Activated CD8-positive, alpha-beta memory T cell treated with anti-CD3 and anti-CD28 coated beads for 4 hours (primary cell): ENCODE data around the gene LIPE.
A peak's percentile ranks its signal among the peaks of the same experiment; 100 is the strongest.

Experiments used
- DNase-seq, 2 donors: peaks; one replicate each; pipeline ENCODE4 v3.0.0-alpha.2; 2020; ENCODE audit warnings: low read depth in 2 of 2

LIPE gene

DNA sequence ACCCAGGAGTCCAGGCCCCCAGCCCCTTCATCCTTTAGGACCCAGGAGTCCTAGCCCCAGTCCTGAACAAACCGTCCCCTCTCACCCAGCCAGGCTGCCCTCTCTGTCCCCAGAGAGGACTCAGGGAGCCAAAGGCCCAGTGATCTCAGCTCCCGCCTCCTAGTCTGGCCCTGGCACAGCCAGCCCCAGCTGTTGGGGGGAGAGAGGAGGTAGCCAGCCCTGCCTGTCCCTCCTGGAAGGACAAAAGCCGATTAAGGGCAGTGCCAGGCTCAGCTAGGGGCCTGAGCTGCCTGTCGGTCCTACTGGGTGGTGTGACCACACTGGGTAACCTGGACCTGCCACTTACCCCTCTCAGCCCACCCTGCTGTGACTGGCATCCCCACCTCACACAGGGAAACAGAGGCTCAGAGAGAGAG, 14.5 kb downstream of the LIPE start:
- DNase-seq = no peak

DNA sequence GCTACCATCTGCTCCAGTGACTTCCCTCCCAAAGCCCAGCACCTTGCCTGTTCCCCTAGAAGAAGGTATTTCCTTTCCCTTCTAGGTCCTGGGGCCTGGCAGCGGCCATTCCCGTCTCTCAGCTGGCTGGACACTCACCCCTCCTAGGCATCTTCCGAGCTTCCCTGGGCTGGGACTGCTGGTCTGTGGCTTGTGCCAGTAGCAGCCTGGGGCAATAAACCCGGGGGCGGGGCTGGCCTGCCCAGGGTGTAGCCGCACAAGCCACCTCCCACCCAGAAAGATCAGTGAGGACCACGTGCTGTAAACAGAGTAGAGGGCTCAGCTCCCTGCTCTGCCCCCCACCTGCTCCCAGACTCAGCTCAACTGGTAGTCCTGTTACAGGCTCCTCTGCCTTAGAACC, 15.0 kb downstream of the LIPE start:
- no peak for DNase-seq

DNA sequence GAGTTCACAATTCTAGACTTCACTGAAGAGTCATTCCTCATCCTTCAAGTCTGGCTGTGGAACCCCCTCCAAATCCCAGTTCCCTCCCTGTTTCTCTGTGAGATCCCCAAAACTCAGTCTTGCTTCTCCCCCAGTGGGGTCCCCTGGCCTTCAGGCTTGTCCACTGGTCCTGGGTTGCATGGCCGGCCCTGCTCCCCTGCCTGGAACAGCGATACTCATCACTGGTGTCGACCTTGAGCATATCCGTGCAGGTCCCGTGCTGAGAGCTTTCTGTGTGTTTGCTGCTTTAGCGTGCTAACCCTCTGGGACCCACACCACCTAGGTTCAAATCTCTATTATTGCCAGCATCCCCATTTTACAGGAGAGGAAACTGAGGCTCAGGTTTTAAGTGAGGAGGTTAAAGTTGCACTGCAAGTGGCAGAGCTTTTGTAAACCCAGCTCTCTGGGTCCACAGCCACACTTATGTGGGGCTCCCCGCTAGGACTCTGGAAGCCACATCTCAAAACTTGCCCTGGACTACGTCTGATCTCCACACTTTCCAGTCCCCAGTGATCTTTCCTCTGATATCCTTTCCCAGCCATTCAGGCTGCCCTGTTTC, 15.5 kb downstream of the LIPE start:
- DNase-seq = no peak

DNA sequence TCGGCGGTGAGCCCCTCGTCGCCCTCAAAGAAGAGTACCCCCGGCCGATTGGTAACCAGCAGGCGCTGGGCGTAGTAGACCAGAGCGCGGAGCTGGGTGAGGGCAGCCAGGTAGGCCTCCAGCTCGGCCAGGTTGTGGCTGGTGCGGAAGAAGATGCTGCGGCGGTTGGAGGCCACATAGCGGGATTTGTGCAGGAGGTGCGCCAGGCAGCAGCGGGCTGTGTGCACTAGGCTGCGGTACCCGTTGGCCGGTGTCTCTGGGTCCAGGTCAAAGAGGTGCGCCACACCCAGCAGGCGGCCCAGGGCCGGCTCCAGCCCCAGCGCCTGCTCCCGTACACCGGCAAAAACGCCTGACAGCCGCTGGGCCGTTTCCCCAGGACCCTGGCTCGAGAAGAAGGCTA, 16.8 kb downstream of the LIPE start:
- no peak for DNase-seq

DNA sequence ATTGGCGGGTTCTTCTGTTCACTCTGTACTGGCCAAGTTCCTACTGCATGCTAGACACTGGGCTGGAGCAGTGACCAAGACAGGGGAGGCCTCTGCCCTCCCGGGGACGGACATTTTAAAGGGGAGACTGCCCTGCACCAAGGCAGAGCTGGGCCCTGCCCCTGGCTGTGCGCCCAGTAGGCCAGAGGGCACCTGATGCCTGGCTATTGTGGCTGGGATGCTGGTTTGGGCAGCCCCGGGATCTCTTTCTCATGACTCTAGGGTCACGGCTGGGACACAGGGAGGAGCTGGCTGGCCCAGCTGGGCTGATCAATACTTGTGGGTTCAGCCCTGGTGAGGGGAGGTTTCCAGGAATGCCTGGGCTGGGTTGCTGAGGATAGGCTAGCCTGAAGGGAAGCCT, 17.7 kb downstream of the LIPE start:
- no peak for DNase-seq

DNA sequence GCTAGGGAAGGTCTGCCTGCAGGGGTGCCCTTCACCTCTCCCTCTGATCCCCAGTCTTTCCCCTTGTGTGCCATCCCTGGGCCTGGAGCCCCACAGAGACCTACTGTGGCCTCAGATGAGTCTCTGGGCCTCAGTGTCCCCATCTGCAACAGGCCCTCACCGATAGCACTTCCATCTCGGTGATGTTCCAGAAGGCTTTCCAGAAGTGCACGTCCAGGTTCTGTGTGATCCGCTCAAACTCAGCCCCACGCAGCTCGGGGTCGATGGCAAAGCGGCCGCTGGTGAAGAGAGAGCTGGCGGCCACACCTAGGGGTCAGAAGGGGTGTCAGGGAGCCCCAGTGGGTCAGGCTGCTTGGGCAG, 19.4 kb downstream of the LIPE start:
- no peak for DNase-seq

DNA sequence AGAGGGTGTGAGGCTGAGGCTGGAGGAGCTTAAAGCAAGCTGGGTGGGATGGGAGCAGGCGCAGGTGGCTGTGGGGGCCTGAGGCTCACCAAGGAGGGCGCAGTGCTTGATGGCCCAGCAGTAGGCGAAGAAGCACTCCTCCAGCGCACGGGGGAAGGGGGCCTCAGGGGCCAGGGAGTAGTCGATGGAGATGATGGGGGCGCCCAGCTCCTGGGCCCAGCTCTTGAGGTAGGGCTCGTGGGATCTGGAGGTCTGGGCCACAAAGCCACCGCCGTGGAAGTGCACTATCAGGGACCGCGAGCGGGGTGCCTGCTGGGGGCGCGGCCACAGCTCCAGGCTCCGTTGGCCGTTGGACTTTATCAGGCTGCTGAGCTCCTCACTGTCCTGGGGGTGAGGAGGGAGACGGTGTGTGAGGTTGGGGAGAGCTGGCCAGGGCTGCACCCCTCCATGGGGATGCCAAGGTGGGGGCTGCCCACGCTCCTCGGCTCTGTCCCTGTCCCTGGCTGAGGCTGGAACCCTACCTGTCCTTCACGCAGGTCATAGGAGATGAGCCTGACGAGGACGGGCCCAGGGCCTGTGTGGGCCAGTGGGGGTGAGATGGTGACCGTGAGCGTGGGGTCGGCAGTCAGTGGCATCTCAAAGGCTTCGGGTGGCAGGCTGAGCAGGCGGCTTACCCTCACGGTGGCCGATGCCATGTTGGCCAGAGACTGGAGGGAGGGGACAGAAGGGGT, 19.9 kb downstream of the LIPE start:
- DNase-seq = no peak

DNA sequence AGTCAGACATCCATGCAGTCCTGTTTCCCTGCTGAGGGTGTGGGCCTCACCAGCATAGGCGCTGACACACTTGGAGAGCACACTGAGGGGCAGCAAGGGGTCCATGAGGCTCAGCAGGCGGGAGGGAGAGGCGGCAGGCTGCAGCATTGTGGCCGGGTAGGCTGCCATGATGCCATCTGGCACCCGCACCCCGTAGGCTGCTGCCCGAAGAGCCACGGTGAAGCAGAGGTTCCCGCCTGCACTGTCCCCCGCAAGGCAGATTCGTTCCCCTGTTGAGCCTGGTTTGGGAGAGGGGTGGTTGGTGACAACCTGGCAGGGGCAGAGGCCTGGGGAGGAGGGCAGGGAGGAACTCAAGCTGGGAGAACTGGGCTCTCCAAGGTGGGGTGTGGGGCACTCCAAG, 21.1 kb downstream of the LIPE start:
- DNase-seq = no peak

DNA sequence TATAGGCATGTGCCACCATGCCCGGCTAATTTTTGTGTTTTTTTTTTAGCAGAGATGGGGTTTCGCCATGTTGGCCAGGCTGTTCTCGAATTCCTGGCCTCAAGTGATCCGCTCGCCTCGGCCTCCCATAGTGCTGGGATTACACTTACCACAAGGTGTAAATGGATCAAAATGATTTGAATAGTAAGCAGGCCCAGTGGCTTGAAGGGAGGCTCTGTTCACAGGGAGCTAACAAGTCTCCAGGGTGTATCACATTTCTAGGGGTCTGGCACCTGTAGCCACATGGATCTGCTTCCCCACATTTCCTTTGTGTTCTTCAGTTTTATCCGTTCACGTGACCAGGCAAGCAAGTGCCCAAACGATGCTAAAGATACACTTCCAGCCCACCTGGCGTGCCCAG, 23.6 kb downstream of the LIPE start:
- no peak for DNase-seq

DNA sequence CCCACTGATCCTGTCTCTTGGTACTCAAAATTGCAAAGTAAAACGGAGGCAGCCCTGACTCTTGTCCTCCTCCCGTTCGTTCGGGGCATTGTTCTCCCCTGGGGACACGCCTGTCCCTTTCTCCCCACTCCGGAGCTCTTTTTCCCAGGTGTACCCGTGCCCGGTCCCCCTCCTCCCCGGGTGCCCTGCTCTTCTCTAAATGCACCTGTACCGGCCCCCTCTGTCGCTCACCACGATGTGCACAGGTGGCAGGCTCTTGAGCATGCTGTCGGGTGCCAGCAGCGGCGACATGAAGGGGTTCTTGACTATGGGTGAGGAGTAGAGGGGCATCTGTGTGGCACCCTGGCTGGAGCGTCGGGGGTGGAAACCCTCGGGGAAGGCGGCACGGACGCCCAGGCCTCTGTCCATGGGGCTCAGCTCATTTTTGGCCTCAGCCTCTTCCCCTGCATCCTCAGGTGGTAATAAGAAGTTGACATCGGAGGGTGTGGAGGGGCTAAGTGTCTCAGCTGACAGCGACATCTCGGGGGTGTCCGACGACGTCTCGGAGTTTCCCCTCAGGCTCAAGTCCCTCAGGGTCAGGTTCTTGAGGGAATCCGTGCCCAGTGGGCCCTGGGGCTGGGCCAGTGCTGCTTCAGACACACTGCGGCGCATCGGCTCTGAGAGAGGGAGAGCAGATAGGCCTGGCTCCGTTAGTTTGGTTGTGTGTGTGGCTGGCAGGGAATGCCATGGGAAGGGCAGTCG, 24.6 kb downstream of the LIPE start:
- DNase-seq = no peak

DNA sequence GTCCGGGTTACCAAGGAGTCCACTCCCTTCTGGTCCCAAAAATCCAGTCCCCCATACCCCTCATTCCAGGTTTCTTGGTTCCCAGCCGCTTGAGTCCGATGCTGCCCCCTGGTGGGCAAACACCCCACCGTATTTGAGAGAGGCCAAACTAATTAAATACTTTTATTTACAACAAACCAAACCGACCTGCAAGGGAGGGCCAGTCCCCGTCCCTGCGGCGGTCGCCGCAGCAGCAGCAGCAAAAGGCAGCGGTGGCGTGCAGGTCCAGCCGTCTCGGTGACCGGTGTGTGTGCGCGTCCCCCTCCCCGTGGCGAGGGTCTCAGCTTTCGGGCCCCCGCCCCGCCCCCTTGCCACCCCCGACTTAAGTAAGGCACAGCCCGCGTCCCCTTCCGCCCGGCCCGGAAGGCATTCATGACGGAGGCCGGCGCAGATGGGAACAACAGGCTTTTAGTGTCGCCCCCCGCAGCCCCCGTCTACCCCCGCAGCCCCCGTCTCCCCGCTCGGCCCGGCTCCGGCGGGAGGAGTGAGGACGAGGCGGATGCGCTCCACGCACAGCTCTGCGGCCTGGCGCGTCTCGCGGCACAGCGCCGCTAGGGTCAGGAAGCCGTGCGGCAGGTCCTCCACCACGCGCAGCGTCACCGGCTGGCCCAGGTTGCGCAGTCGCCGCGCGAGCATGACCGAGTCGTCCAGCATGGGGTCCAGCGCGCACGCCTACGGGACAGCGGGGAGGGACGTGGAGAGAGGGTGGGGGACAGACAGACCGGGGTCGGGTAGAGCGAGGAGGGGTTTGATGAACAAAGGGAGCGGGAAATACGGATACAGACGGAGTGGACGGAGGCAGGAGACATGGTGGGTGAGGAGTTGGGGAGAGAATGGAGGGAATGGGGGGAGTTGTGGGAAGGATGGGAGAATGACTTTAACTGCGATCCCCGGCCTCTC, 25.6 kb downstream of the LIPE start:
- peak; percentile 40 to 61 for DNase-seq

DNA sequence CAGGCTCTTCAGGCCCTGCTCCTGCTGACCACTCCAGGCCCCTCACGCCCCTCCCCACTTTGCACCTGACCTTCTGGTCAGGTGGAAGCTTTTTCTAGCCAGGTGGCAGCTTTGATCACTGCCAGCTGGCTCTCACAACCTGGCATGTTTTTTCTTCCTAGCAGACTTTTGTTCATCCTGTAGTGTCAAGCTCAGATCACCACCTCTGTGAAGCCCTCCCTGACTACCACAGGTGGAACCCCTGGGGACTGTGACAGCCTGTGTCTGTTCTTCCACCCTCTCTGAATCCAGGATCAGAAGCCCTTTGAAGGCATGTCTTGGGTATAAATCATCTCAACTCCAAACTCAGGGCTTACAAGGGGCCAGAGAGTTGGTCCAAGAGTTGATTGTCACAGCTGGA, 26.8 kb downstream of the LIPE start:
- no peak for DNase-seq

DNA sequence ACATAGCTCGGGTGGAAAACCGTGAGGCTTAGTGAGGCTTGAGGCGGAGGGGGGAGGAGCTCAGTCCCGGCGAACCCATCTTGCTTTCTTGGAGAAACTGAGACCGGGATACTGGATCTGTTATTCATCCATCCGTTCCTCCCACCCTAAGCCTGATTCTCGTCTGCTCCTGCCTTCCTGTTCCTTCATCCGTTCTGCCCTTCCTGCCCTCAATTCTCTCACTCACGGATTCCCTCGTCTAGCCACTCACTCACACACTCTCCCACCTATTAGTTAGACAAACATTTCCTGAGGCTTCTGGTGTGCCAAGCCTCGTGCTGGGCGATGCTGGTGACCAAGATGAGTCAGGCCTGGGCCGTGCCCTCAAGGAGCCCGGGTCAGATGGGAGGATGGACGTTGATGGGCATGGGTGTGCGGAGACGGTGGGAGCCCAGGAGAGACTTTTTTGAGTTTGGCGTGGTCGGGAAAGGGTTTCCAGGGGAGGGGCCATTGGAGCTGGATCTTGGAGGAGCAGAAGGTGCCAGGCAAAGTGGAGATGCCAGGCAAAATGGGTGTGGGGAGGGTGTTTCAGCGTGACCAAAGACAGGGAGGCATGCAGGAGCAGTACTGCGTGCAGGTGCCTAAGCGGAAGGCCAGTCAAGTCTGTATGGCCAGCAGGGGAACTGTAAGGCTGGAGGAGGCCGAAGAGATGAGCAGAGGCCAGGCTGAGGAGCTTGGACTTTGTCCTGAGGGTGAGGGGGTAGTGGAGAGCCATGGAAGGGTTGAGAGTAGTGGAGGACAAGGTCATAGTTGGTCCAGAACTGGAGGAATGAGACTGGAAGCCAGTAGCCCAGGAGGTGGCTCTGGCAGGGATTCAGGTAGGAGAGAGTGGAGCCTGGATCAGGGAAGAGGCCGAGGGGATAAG, 29.7 kb downstream of the LIPE start:
- DNase-seq = no peak

DNA sequence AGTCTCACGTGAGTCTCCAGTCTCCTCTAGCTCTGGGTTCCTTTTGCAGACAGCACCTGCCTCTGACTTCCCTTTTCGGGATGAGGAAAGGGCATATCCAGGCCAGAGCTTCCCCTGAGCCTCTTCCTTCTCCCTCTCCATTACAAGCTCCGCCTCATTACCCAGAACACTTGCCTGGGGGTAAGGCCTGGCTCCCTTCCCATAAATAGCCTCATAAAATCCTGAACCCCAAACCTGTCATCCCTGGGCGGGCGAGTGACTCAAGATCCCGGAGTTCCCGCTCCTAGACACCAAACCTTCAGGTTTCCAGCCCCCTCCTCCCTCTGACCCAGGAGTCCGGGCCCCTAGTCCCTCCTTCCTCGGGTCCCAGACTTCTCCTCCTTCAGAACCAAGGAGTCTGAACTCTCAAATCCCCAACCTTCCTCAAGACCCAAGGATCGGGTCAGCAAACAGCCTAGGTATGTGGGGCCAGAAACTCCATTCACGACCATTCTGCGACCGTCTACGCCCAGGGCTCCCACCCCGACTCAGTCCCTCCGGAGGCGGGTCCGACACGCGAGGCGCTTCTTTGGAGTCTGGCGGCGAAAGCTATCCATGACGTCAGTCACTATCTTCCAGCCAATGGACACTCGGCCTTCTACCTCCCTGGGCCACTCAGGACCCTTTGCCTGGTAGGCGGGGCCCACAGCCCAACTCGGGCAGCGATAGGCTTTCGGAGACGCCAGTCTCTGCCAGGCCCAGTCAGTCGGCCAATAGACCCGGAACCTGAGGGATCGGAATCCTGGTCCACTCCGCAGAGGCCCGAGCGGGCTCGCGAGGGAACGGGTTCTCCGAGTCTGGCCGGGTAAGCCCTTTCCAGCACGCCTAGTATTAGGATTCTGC, 30.6 kb downstream of the LIPE start:
- DNase-seq = peak; percentile 81 to 85

DNA sequence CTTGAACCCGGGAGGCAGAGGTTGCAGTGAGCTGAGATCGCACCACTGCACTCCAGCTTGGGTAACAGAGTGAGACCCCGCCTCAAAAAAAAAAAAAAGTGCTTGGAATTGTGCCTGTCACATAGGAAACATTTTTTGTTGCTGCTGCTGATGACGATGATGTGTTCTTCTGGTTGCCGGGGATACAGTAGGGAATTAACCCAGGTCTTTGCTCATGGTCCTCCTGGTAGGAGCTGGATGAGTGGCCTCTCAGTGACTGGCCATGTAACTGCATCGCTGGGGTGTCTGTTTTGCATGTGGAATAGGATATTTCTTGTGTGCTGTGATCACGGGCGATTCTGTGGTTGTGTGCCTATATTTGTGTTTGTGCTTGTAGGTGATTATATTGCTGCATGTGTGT, 32.4 kb downstream of the LIPE start:
- no peak for DNase-seq

DNA sequence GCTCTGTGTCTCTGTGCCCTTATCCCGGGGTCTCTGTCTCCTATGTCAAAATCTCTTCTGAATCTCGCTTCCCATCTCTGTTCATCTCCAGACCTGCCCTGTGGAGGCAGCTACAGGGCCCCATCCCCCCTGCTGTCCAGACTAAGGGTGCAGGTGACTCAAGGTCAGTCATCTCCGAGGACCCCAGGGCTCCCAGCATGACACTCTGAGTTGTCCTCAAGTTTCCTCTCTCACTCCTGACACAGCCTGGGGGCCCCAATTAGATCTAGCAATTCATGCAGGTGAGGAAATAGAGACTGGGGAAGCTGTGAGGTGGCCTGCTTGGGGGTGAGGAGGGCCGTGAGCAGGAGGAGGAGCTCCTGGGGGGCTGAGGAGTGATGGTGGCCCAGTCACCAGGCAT, 35.0 kb downstream of the LIPE start:
- no peak for DNase-seq

DNA sequence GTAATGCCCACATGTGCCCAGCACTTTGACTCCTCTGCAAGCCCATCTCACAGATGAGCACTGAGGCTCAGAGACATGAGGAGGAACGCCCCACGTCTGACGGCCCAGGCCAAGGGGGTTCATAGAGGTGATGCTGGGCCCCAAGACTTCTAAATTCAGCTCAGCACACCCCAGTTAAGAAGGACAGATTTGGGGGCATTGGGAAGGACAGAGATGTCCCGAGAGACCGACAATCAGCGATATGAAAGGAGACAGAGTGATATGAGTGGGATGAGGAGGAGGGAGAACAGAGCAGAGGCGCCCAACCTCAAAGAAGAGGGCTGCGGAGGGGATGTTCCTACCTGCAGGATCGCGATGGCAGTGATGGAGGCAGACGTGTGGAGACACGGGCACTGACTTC, 37.3 kb downstream of the LIPE start, which contains the start of gene CNFN:
Gene CNFN, minus strand, starts transcription at position 399 of the 400 bp plus-strand sequence. CDS start 1,260 bp downstream, outside the sequence.
- DNase-seq = no peak

DNA sequence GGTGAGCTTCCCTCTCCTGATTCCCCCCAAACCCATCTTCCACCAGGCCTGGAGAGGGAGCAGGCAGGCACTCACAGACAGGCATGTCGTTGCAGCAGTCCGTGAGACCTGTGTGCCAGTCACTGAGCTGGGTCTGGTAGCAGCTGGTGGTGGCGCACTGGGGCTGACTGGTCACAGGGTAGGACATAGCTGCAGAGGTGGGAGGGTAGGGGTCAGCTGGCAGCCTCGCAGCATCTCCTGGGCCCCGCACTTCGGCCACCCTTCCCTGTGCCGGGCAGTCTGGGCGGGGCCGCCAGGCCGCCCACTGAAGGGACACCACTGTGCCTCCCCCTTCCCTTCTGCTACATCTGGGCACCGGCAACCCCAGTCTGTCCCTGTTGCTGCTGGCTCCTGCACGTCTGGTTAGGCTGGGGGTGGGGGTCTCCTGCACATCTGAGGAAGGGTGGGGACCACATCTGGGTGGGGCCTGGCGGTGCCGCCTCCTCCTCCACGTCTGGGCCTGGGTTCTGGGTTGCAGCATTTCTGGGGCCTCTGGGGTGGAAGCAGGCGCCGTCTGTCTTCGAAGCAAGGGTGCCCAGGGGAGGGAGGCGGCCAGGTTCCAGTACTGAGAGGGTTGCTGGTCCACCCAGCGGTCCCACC, 38.2 kb downstream of the LIPE start:
- DNase-seq = no peak

DNA sequence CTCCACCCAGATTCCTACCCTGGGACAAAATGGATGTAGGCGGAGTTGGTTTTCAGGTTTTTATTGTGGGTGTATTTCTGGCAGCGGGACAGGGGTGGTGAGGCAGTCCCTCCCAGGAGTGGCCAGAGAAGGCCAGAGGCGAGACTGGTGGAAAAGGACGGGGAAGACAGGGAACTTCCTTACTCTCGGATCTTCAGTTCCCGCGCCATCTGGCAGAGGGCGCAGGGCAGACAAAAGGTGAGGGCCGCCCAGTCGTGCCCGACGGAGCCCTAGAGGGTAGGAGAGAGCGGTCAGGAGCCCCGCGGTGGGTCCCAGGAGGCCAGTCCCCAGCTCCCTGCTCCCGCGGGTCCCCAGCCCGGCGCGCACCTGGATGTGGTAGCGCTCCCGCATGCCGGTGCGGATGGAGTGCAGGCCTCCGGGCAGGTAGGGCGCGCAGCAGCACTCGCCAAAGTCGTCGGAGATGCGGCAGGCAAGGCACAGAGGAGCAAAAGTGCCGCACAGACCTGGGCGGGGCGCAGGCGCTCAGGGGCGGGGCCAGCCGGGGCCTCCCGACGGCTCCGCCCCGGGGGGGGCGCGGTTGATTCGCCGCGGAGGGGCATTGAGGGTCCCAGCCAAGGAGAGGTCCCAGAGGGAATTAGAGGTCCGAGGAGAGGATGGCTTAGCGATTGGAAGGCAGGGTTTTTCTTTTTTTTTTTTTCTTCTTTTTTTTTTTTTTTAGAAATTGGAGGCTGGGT, 40.0 kb downstream of the LIPE start:
- DNase-seq = peak; percentile 26 to 31
